ENCODE data around the gene C2orf49. TPM values are rescaled to one million over a fixed set of nuclear protein-coding genes. Genes with fewer than 3 reads are reported as not detected.
A peak's percentile ranks its signal among the peaks of the same experiment; 100 is the strongest.

The C2orf49 gene
- polyA plus RNA-seq, 3 donors = 8.1 to 10.4 (median 8.6) TPM

GRCh38 chr2:105358593-105358992 is 21.3 kb downstream of the C2orf49 start:
- intact Hi-C loops (cut with micrococcal nuclease) = no loop called here
- TF ChIP-seq CTCF (IDR thresholded peaks at IDR 0.05) = no peak
- Histone ChIP-seq H3K79me2 (ENCODE audit: insufficient read depth, low read length) (no peaks in the 10 kb centered on the region), H3K9me3 (replicated peaks in 1 of 2; ENCODE audit: control insufficient read depth in 1 of 2, insufficient read depth in 1 of 2, low read length in 2 of 2) (peaks cover 0 to 10% of the 10 kb centered on the region in 2 donors), H3K27me3 (ENCODE audit: control insufficient read depth in 2 of 2, insufficient read depth in 2 of 2, low read length in 2 of 2) (no peaks in the 10 kb centered on the region), H3K9ac (ENCODE audit: insufficient read depth, low read length, poor library complexity, severe bottlenecking) (no peak overlapping the region), H3K36me3 (replicated peaks in 1 of 2; ENCODE audit: control insufficient read depth in 1 of 2, insufficient read depth in 2 of 2, low read length in 2 of 2) (peaks cover 26 to 70% of the 10 kb centered on the region in 2 donors), H3K4me1 (ENCODE audit: control insufficient read depth in 1 of 2, insufficient read depth in 2 of 2, low read length in 2 of 2) (no peaks in the 10 kb centered on the region), H3K4me2 (replicated peaks; ENCODE audit: extremely low read depth, low read length, poor library complexity, severe bottlenecking) (no peak overlapping the region), H3K4me3 (replicated peaks in 1 of 3; ENCODE audit: low read depth in 2 of 3, low read length in 3 of 3) (no peak overlapping the region), H4K20me1 (ENCODE audit: insufficient read depth, low read length) (no peaks in the 10 kb centered on the region), H3K27ac (ENCODE audit: low read depth in 1 of 2, low read length in 2 of 2) (no peak overlapping the region), H2AFZ (ENCODE audit: insufficient read depth, low read depth, low read length, poor library complexity, severe bottlenecking) (no peak overlapping the region)
- peaks cover 46 to 67% of the 10 kb centered on the region in 2 donors for H3K36me3 Mint-ChIP-seq
- no peak overlapping the region for H3K27ac Mint-ChIP-seq
- peaks cover 7 to 17% (median 8%) of the 10 kb centered on the region in 7 donors for H3K9me3 Mint-ChIP-seq
- H3K27me3 Mint-ChIP-seq (ENCODE audit: low read depth in 3 of 3) = peaks cover 0 to 5% (median 5%) of the 10 kb centered on the region in 3 donors
- no peak for DNase-seq
- H3K4me1 Mint-ChIP-seq = no peaks in the 10 kb centered on the region
- 95% methylated on average over 6 of the region's 6 CpGs for WGBS (ENCODE audit: insufficient coverage)
- no peak overlapping the region for H3K4me3 Mint-ChIP-seq

- intact Hi-C loops (cut with micrococcal nuclease) = no loop called here
- H3K36me3 ChIP-seq (replicated peaks in 1 of 2; ENCODE audit: control insufficient read depth in 1 of 2, insufficient read depth in 2 of 2, low read length in 2 of 2) = peaks cover 20 to 44% of the 10 kb centered on the region in 2 donors
- H3K4me3 ChIP-seq (replicated peaks in 1 of 3; ENCODE audit: low read depth in 2 of 3, low read length in 3 of 3) = no peak overlapping the region
- H3K27ac ChIP-seq (ENCODE audit: low read depth in 1 of 2, low read length in 2 of 2) = no peak overlapping the region
- H3K9ac ChIP-seq (ENCODE audit: insufficient read depth, low read length, poor library complexity, severe bottlenecking) = no peak overlapping the region
- no peak for TF ChIP-seq CTCF (IDR thresholded peaks at IDR 0.05)
- peaks cover 0 to 4% of the 10 kb centered on the region in 2 donors for H3K9me3 ChIP-seq (replicated peaks in 1 of 2; ENCODE audit: control insufficient read depth in 1 of 2, insufficient read depth in 1 of 2, low read length in 2 of 2)
- Mint-ChIP-seq H3K4me3 (no peak overlapping the region), H3K4me1 (peaks cover 2% of the 10 kb centered on the region), H3K27ac (peak overlapping the region in 3 of 7 donors; percentile 2 to 51 (median 2)), H3K27me3 (ENCODE audit: low read depth in 3 of 3) (peaks cover 0 to 9% (median 9%) of the 10 kb centered on the region in 3 donors), H3K9me3 (peaks cover 6 to 10% (median 6%) of the 10 kb centered on the region in 7 donors), H3K36me3 (peaks cover 32 to 45% of the 10 kb centered on the region in 2 donors)
- no peaks in the 10 kb centered on the region for H4K20me1 ChIP-seq (ENCODE audit: insufficient read depth, low read length)
- no peaks in the 10 kb centered on the region for H3K4me1 ChIP-seq (ENCODE audit: control insufficient read depth in 1 of 2, insufficient read depth in 2 of 2, low read length in 2 of 2)
- H3K4me2 ChIP-seq (replicated peaks; ENCODE audit: extremely low read depth, low read length, poor library complexity, severe bottlenecking) = no peak overlapping the region
- no peak overlapping the region for H2AFZ ChIP-seq (ENCODE audit: insufficient read depth, low read depth, low read length, poor library complexity, severe bottlenecking)
- WGBS (ENCODE audit: insufficient coverage) = 46% methylated on average over 11 of the region's 11 CpGs
- no peaks in the 10 kb centered on the region for H3K27me3 ChIP-seq (ENCODE audit: control insufficient read depth in 2 of 2, insufficient read depth in 2 of 2, low read length in 2 of 2)
- no peaks in the 10 kb centered on the region for H3K79me2 ChIP-seq (ENCODE audit: insufficient read depth, low read length)
- no peak for DNase-seq
These were observed 24.0 kb downstream of the C2orf49 start for GRCh38 chr2:105361102-105361889.
